Naive B cell (primary cell): ENCODE data around the gene P2RX2. TPM values are rescaled to one million over a fixed set of nuclear protein-coding genes. Genes with fewer than 3 reads are reported as not detected.
A peak's percentile ranks its signal among the peaks of the same experiment; 100 is the strongest.

Experiments used
- ATAC-seq, 2 donors: fragments of 150-1000 bp; cut with Tn5 transposase; 2 replicates each; pipeline ENCODE4 v1.10.0; 2021; ENCODE audit warnings: low read depth in 2 of 2, mild to moderate bottlenecking in 2 of 2, moderate library complexity in 2 of 2
- DNase-seq: peaks from one replicate; pipeline ENCODE4 v3.0.0; 2022
- H3K27ac Mint-ChIP-seq, 6 donors: one replicate each; pipeline ENCODE4 v1.8.0; 2020 to 2022; ENCODE audit warnings: mild to moderate bottlenecking in 6 of 6, mixed read lengths in 6 of 6, moderate library complexity in 5 of 6, inconsistent platforms in 2 of 6
- H3K27me3 Mint-ChIP-seq, 3 donors: one replicate each; pipeline ENCODE4 v1.8.0; 2021 to 2022; ENCODE audit warnings: mixed read lengths in 3 of 3, mild to moderate bottlenecking in 1 of 3
- H3K36me3 Mint-ChIP-seq, 2 donors: one replicate each; pipeline ENCODE4 v1.8.0; 2020 to 2022; ENCODE audit warnings: mixed read lengths in 2 of 2, inconsistent platforms in 1 of 2, mild to moderate bottlenecking in 1 of 2
- H3K4me1 Mint-ChIP-seq, 3 donors: one replicate each; pipeline ENCODE4 v1.8.0; 2020 to 2022; ENCODE audit warnings: mixed read lengths in 3 of 3, inconsistent platforms in 1 of 3, mild to moderate bottlenecking in 1 of 3, moderate library complexity in 1 of 3
- H3K4me3 Mint-ChIP-seq, 8 donors: one replicate each; pipeline ENCODE4 v1.8.0; 2020 to 2022; ENCODE audit warnings: mild to moderate bottlenecking in 8 of 8, mixed read lengths in 8 of 8, moderate library complexity in 8 of 8, inconsistent platforms in 2 of 8
- H3K9me3 Mint-ChIP-seq, 7 donors: one replicate each; pipeline ENCODE4 v1.8.0; 2020 to 2022; ENCODE audit warnings: mixed read lengths in 7 of 7, mild to moderate bottlenecking in 5 of 7, inconsistent platforms in 2 of 7, moderate library complexity in 1 of 7
- polyA plus RNA-seq, 6 donors: library from polyadenylated mRNA; unstranded; fragments of 300-500 nt; fragmentation: Illumina TruSeq; gene quantifications; one replicate each; pipeline ENCODE4 v1.2.3, GENCODE V29; 2021; ENCODE audit warnings: low read depth in 6 of 6

P2RX2 gene
- polyA plus RNA-seq, 6 donors from 2014 or later, result not detected

DNA sequence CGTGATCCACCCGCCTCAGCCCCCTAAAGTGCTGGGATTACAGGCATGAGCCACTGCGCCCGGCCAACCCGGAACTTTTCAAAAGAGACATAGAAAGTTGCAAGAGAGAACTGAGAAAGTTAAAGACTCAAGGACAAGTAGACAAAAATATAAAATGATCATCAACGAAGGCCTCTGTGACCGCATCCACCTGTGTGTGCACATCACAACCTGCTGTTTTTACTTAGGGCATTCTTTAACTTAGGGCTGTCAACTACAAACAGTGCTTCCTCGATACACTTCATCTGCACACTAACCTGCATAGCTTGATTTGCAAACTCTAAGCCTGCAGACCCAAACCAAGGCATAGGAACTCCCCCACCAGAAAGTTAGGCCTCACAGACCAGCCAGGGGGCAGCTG is 14.8 kb downstream of the P2RX2 start:
- Mint-ChIP-seq H3K9me3 (no peaks in the 10 kb centered on the region), H3K36me3 (peaks cover 38 to 47% of the 10 kb centered on the region in 2 donors), H3K27ac (peak overlapping the region in 4 of 6 donors; percentile 53 to 84 (median 73)), H3K4me1 (peaks cover 5 to 16% (median 8%) of the 10 kb centered on the region in 3 donors), H3K4me3 (peak overlapping the region in 3 of 8 donors; percentile 16 to 35 (median 20)), H3K27me3 (no peaks in the 10 kb centered on the region)
- ATAC-seq (peak in 1 of 2 donors; percentile 10), DNase-seq (no peak)

DNA sequence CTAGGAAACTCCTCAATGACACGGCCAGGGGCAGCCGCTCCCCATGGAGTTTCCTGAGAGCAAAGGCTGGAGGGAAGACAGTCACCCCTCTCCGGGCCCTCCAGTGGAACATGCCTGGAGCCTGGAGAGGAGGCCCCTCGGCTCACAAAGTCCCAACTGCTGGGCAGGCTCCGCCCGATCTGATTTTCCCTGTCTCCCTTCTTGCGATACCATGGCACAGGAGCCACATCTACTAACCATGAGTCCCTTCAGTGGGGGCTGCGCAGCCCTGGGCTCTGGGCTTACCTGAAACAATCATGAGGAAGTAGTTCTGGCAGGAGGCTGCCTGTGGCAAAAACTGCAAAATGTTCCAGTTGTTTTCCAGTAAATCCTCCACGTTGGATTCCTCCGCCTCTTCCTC is 15.3 kb downstream of the P2RX2 start:
- H3K4me1 Mint-ChIP-seq, result peaks cover 5 to 16% (median 10%) of the 10 kb centered on the region in 3 donors
- H3K9me3 Mint-ChIP-seq, result no peaks in the 10 kb centered on the region
- no peak overlapping the region for H3K4me3 Mint-ChIP-seq
- DNase-seq (no peak), ATAC-seq (no peak)
- no peaks in the 10 kb centered on the region for H3K27me3 Mint-ChIP-seq
- peak overlapping the region in 2 of 6 donors; percentile 29 to 67 for H3K27ac Mint-ChIP-seq
- H3K36me3 Mint-ChIP-seq, result peaks cover 34 to 47% of the 10 kb centered on the region in 2 donors

DNA sequence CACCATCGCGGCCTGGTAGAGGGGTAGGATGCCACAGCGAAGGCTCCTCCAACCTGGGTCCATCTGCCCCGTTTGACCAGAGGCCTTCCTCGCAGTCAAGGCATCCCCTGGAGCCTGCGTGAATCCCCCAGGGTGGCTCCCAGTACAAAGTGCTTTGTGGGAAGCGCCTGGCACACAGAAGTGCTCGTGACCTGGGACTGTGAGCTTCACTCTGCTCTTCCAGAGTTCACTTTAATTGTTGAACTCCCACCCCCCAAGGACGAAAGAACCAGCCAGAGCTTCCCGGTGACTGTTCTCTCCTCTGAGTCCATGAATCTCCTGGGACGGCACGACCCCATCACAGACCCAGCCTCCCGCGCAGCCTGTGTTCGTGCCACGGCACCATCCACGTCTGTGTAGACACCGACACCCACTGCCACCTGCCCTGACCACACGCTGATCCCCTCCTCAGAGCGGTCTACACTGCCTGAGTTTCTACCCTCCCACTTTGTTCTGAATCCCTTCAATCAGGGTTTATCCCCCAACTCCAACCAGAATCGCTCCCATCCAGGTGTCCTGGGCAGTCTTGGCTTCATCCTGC is 15.9 kb downstream of the P2RX2 start:
- ATAC-seq, result no peak
- H3K4me3 Mint-ChIP-seq, result peak overlapping the region in 1 of 8 donors; percentile 25
- DNase-seq, result no peak
- H3K27me3 Mint-ChIP-seq, result no peaks in the 10 kb centered on the region
- peaks cover 28 to 45% of the 10 kb centered on the region in 2 donors for H3K36me3 Mint-ChIP-seq
- peaks cover 5 to 16% (median 11%) of the 10 kb centered on the region in 3 donors for H3K4me1 Mint-ChIP-seq
- H3K9me3 Mint-ChIP-seq, result no peaks in the 10 kb centered on the region
- H3K27ac Mint-ChIP-seq, result peak overlapping the region in 2 of 6 donors; percentile 33 to 95

DNA sequence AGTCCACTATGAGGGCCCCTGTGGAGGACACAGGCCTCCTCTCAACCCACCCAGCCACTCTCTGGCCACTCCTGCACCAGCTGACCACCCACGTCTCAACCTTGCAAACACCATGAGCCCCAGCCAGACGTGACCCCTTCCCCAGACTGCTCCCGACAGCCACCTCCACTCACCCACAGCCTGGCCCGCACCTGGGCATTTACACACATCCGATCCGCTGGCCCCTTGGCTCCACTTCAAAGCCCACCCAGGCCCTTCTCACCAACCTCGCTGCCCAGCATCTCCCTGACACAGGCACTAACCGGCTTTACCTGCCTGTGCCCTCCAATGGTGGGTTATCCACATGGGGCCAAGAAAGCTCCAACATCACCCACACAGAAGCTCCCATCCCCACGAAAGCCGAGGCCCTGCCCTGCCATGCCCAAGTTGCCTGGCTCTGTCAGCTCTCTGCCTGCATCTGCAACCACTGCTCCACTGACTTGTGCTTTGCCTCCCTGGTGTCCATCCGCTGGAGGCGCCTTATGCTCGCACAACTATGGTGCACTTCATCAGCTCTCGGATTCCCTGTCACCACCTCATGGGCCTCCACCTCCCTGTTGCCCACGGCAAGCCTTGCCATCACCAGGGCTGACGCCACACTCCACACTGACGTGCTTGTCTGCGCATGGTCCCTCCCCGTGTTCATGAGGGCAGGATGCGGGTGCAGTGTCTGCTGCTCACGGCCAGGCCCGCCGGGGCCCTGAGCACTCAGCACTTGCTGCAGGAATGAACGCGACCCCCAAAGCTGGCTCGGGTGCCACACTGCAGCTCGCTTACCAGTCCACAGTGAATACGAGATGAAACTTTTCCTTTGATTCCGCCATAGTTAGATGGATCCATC is 16.7 kb downstream of the P2RX2 start:
- Mint-ChIP-seq H3K27ac (peak overlapping the region in 2 of 6 donors; percentile 57 to 85), H3K9me3 (no peaks in the 10 kb centered on the region), H3K4me1 (peaks cover 10 to 16% (median 11%) of the 10 kb centered on the region in 3 donors), H3K36me3 (peaks cover 20 to 37% of the 10 kb centered on the region in 2 donors), H3K27me3 (no peaks in the 10 kb centered on the region), H3K4me3 (peak overlapping the region in 3 of 8 donors; percentile 5 to 63 (median 22))
- DNase-seq (no peak), ATAC-seq (no peak)

DNA sequence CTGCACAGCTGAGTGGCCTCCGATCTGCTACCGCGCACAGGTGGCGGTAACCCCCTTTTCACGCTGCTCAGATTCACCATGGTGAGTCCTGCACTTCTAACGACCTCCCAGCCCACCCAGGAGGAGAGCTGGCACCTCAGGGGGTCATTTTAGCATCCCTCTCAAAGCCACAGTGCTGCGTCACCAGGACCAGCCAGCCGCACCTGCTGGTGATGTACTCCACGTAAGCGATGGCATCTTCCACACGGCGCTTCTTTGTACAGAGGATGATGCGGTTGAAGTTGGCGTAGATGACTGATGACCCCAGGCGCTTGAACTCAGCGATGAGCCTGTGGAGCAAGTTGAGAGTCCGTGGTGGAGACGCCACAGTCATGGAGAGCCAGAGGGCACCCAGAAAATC is 19.2 kb downstream of the P2RX2 start:
- ATAC-seq (no peak), DNase-seq (no peak)
- H3K4me3 Mint-ChIP-seq, result no peak overlapping the region
- no peaks in the 10 kb centered on the region for H3K9me3 Mint-ChIP-seq
- peaks cover 15 to 24% of the 10 kb centered on the region in 2 donors for H3K36me3 Mint-ChIP-seq
- peaks cover 10 to 15% (median 11%) of the 10 kb centered on the region in 3 donors for H3K4me1 Mint-ChIP-seq
- no peaks in the 10 kb centered on the region for H3K27me3 Mint-ChIP-seq
- no peak overlapping the region for H3K27ac Mint-ChIP-seq

DNA sequence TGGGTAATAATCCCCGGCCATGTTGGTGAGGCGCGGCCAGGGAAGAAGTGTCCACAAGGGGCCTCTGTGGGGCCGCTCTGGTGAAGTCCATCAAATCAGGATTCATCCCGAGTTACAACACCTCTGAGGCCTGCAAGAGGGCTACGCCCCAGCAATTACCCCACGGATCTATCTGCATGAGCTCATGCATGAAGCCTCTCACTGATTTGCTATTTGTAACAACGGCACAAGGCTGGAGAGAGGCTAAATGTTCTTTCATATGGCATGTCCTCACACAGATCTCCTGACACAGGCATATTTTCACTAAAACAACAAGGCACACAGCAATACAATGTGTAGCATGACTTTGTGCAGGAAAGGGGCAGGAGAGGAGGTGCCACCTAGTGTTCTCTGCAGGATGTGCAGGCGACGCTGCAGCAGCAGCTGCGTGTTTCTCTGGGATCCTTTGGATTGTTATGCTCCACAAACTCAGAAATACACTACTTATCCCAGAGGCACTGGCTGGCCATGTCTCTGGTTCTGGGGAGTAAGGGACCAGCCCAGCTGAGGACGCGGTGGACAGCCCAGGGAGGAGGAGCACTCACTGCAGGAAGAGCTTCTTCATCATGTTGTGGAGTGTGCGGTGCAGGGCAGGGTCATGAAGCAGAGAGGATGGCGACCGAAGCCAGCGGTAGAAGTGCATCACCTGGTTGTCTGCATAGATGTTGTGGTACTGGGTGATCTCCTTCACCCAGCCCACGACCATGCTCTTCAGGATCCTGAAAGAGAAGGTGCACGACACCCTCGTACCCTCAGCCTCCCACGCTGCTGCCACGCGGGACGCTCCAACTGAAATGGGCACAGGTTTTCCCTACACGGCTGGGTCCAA is 20.2 kb downstream of the P2RX2 start:
- DNase-seq (no peak), ATAC-seq (no peak)
- H3K27ac Mint-ChIP-seq, result peak overlapping the region in 1 of 6 donors; percentile 23
- H3K4me3 Mint-ChIP-seq, result peak overlapping the region in 1 of 8 donors; percentile 60
- H3K27me3 Mint-ChIP-seq, result no peaks in the 10 kb centered on the region
- H3K4me1 Mint-ChIP-seq, result peaks cover 5 to 11% (median 6%) of the 10 kb centered on the region in 3 donors
- peaks cover 15 to 24% of the 10 kb centered on the region in 2 donors for H3K36me3 Mint-ChIP-seq
- no peaks in the 10 kb centered on the region for H3K9me3 Mint-ChIP-seq

DNA sequence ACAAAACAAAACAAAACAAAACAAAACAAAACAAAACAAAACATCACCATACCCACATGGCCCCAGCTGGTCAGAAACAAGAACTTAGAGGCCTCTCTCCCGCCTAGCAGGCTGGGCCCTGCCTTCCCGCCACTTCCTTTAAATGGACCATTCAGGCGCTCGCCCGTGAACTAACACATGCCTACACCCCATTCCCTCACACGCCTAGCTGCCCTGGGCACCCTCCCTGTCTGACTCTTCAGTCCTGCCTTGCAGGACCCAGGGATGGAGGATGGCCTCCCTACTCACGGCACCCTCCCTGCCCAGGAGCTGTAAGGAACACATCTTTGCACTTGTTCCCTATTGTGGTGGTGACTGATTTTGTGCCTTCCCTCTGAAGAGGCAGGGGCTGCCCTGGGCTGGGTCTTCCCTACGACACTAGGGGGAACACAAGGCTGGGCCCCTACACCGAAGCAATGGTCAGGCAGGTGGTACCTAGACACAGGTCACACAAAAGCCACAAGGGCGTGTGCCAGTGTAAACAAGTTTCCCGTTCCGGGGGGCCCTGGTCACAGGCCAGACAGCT is 21.5 kb downstream of the P2RX2 start:
- Mint-ChIP-seq H3K4me3 (no peak overlapping the region), H3K4me1 (peaks cover 0 to 10% (median 5%) of the 10 kb centered on the region in 3 donors), H3K36me3 (peaks cover 13 to 15% of the 10 kb centered on the region in 2 donors), H3K9me3 (no peaks in the 10 kb centered on the region), H3K27me3 (no peaks in the 10 kb centered on the region), H3K27ac (peak overlapping the region in 2 of 6 donors; percentile 61 to 78)
- DNase-seq, result no peak
- no peak for ATAC-seq

DNA sequence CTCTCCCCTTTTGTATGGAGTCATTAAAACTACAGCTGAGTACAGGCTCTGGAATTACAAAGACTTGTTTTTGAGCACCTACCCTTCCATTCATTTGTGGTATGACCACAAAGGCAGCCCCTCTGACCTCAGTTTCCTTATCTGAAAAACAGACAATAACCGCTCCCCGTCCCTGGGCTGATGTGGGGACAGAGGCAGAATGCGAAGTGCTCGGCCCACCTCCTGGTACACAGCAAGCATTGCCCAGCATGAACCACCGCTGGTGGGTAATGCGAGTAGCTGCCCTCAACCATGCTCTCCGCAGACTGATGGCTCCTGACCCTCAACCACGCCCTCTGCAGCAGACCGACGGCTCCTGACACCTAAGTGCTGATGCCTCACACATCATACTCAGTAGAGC is 22.4 kb downstream of the P2RX2 start:
- H3K27me3 Mint-ChIP-seq, result no peaks in the 10 kb centered on the region
- no peaks in the 10 kb centered on the region for H3K9me3 Mint-ChIP-seq
- no peak overlapping the region for H3K4me3 Mint-ChIP-seq
- H3K4me1 Mint-ChIP-seq, result peaks cover 0 to 6% (median 5%) of the 10 kb centered on the region in 3 donors
- ATAC-seq (no peak), DNase-seq (no peak)
- peaks cover 4 to 7% of the 10 kb centered on the region in 2 donors for H3K36me3 Mint-ChIP-seq
- no peak overlapping the region for H3K27ac Mint-ChIP-seq

DNA sequence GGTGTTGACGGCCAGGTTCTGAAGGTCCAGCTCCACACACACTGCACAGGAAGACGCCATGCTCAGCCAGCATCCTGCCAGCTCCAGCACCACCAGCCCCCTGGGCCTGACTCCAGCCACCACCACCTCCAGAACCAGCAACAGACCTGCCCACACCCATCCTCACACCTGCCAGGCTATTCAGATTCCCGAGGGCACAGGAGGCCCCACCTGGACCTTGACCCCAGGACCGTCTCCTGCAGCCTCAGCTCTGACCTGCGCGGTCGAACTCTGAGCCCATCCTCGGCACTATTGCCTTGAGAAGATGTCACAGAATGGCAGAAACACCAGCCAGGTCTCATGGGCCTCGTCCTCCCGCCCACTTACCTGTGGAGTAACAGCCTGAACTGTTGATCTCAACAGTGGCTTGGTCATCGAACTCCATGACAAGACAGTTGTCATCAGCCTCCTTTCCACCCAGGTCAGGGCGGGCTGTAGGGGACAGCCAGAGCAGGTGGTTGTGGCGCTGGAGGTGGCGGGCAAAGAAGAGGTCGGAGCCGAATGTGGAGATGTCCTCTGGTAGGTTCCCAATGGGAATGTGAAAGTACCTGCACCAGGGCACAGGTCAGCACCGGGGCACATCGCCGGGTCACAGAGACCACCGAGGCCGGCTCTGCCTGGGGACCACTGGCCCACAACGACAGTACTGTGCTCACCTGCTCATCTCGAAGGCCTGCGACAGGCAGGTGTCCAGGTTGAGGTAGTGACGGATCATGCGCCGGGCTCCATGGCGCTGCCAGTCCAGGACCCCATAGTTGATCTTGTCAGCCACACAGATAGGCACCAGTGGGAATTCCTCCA is 23.5 kb downstream of the P2RX2 start:
- Mint-ChIP-seq H3K9me3 (no peaks in the 10 kb centered on the region), H3K27me3 (no peaks in the 10 kb centered on the region), H3K27ac (no peak overlapping the region), H3K4me3 (no peak overlapping the region), H3K4me1 (peaks cover 0 to 6% (median 5%) of the 10 kb centered on the region in 3 donors), H3K36me3 (peaks cover 0 to 5% of the 10 kb centered on the region in 2 donors)
- DNase-seq (no peak), ATAC-seq (no peak)

DNA sequence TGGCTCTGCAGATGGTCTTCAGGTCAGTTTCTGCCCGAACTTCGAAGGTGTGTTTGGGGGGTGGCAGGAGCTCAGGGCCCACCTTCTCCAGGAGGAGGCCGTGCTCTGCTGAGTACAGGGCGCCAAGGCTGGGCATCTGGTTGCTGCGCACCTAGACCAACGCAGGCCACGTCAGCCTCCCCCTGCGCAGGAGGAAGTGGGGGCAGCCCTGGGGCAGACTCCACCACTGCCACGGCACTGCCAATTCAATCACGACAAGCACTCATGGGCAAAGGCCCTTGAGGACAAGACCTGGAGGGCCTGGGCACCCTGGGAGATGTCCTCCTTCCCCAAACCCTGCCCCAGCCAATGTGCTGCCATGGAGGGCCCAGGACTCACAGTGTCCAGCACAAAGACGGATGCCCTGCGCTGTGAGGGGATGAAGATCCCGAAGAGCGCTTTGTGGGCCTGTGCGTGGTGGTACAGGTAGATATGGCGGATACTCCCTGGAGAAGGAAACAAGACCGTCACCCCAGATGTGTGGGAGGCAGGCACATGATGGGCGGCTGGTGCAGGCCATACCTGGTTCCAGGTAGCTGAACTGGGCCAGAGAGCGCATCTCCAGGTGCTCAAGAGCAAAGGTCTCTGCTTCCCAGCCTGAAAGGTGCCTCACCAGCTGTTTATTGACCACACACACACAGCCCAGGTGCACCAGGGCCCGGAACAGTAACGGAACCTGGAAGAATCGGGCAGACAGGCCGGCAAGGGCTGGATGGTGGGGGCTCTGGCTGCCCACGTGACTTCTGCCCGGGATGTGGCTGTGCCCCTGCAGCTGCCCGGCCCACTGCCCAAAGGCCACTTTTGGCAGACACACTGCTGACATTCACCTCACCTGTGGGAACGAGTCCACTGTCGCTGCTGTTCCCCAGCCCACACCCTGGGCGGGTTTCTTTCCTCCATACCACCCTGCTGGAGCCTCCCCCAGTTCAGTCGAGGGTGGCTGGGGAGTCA is 24.6 kb downstream of the P2RX2 start:
- no peaks in the 10 kb centered on the region for H3K27me3 Mint-ChIP-seq
- H3K36me3 Mint-ChIP-seq, result peaks cover 0 to 8% of the 10 kb centered on the region in 2 donors
- no peak overlapping the region for H3K27ac Mint-ChIP-seq
- no peak for ATAC-seq
- no peak overlapping the region for H3K4me3 Mint-ChIP-seq
- H3K9me3 Mint-ChIP-seq, result no peaks in the 10 kb centered on the region
- DNase-seq, result no peak
- H3K4me1 Mint-ChIP-seq, result peaks cover 0 to 6% (median 5%) of the 10 kb centered on the region in 3 donors

DNA sequence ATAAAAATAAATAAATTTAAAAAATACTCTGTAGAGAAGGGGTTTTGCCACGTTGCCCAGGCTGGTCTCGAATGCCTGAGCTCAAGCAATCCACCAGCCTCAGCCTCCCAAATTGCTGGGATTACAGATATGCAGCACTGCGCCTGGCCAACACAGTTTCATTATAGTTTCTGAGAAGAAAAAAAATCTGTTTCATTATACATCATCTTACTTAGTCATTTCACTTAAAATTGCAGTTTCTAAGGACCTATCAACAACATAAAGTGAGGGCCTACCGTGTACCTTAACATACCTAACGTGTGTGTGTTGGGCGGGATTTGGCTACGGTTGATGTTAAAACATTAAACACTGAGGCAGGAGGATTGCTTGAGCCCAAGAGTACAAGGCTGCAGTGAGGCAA is 28.3 kb downstream of the P2RX2 start:
- Mint-ChIP-seq H3K36me3 (peaks cover 0 to 18% of the 10 kb centered on the region in 2 donors), H3K4me3 (no peak overlapping the region), H3K4me1 (peaks cover 0 to 3% (median 0%) of the 10 kb centered on the region in 3 donors), H3K27ac (no peak overlapping the region), H3K27me3 (no peaks in the 10 kb centered on the region), H3K9me3 (no peaks in the 10 kb centered on the region)
- DNase-seq, result no peak
- no peak for ATAC-seq
